H1 (cell line): ENCODE data around the gene CAMTA1. TPM values are rescaled to one million over a fixed set of nuclear protein-coding genes. Genes with fewer than 3 reads are reported as not detected.
A peak's percentile ranks its signal among the peaks of the same experiment; 100 is the strongest.

ENCODE experiments used
- CTCF ChIA-PET: fragments of 300-600 bp; sonication (Branson Sonifier 250); formaldehyde crosslinking; loops from one replicate; lab custom pipeline; 2021; ENCODE audit not compliant: partially characterized antibody; lab: Charles Lee
- POLR2A ChIA-PET: fragments of 300-600 bp; sonication (Branson Sonifier 250); formaldehyde crosslinking; loops from one replicate; lab custom pipeline; 2021; ENCODE audit warnings: inconsistent platforms; ENCODE audit not compliant: partially characterized antibody; lab: Charles Lee
- DNase-seq, 2 experiments: peaks; one replicate each; pipeline versions ENCODE4 v3.0.0 to v3.0.0-alpha.2; 2010 to 2022; ENCODE audit warnings: low spot score in 2 of 2, low read depth in 1 of 2, mixed read lengths in 1 of 2
- FAIRE-seq: peaks from 2 replicates; lab custom pipeline; 2011; peaks lifted over from hg19 to GRCh38; lab: Jason Lieb, UNC
- H2AFZ ChIP-seq: 2 replicates; pipeline ENCODE4 v1.8.1; 2012; ENCODE audit warnings: low read length, inconsistent platforms
- H2AK5ac ChIP-seq: 2 replicates; pipeline ENCODE4 v1.6.1; 2013; ENCODE audit warnings: low read depth, low read length
- H2BK120ac ChIP-seq: replicated peaks from 2 replicates; pipeline ENCODE3; 2013; ENCODE audit warnings: low read depth, low read length, inconsistent platforms
- H2BK12ac ChIP-seq: 2 replicates; pipeline ENCODE4 v1.6.1; 2013; ENCODE audit warnings: low read depth, low read length
- H2BK15ac ChIP-seq: 2 replicates; pipeline ENCODE4 v1.6.1; 2013; ENCODE audit warnings: low read length
- H2BK20ac ChIP-seq: 2 replicates; pipeline ENCODE4 v1.6.1; 2013; ENCODE audit warnings: low read length
- H2BK5ac ChIP-seq: 2 replicates; pipeline ENCODE4 v1.6.1; 2013; ENCODE audit warnings: low read depth, low read length
- H3K14ac ChIP-seq: 2 replicates; pipeline ENCODE4 v1.6.1; 2013; ENCODE audit warnings: inconsistent platforms; ENCODE audit not compliant: insufficient read length
- H3K18ac ChIP-seq: 2 replicates; pipeline ENCODE4 v1.6.1; 2013; ENCODE audit warnings: low read length; ENCODE audit errors: extremely low read depth
- H3K23ac ChIP-seq: 2 replicates; pipeline ENCODE4 v1.6.1; 2013; ENCODE audit warnings: inconsistent platforms; ENCODE audit not compliant: insufficient read length
- H3K23me2 ChIP-seq: 2 replicates; pipeline ENCODE4 v1.6.1; 2013; ENCODE audit warnings: low read depth, low read length
- H3K27ac ChIP-seq: 2 replicates; pipeline ENCODE4 v1.6.1; 2011; ENCODE audit warnings: low read depth, low read length, inconsistent platforms
- H3K27me3 ChIP-seq, 4 experiments: replicated peaks in 1 of 4; 1 replicate in 1 of 4; 2 replicates in 3 of 4; pipeline versions ENCODE4 v1.6.1 to v1.8.1; 2011 to 2013; ENCODE audit warnings: low read length in 3 of 4, mild to moderate bottlenecking in 3 of 4, inconsistent platforms in 2 of 4, mixed read lengths in 2 of 4, moderate library complexity in 1 of 4; ENCODE audit not compliant: control insufficient read depth in 3 of 4, insufficient read depth in 3 of 4; ENCODE audit errors: extremely low read depth in 1 of 4
- H3K36me3 ChIP-seq, 4 experiments: 2 replicates each; pipeline versions ENCODE4 v1.6.1 to v1.8.1; 2011 to 2013; ENCODE audit warnings: mild to moderate bottlenecking in 4 of 4, low read length in 3 of 4, moderate library complexity in 2 of 4, control low read depth in 1 of 4, inconsistent platforms in 1 of 4; ENCODE audit not compliant: insufficient read depth in 4 of 4, control insufficient read depth in 2 of 4
- H3K4ac ChIP-seq: replicated peaks from 2 replicates; pipeline ENCODE3; 2013; ENCODE audit warnings: low read length, low read depth, mixed read lengths, inconsistent platforms; ENCODE audit not compliant: insufficient read length
- H3K4me1 ChIP-seq, 4 experiments: replicated peaks in 1 of 4; 1 replicate in 1 of 4; 2 replicates in 3 of 4; pipeline versions ENCODE4 v1.6.1 to v1.8.1; 2011 to 2013; ENCODE audit warnings: low read length in 3 of 4, inconsistent platforms in 2 of 4, mixed read lengths in 1 of 4; ENCODE audit not compliant: insufficient read depth in 4 of 4, control insufficient read depth in 3 of 4
- H3K4me2 ChIP-seq, 2 experiments: 2 replicates each; pipeline versions ENCODE4 v1.6.1 to v1.8.1; 2011 to 2013; ENCODE audit warnings: low read depth in 2 of 2, low read length in 2 of 2, control low read depth in 1 of 2, inconsistent platforms in 1 of 2, mild to moderate bottlenecking in 1 of 2; ENCODE audit not compliant: insufficient read depth in 1 of 2
- H3K4me3 ChIP-seq, 4 experiments: fragments of 200-600, 300-600 bp in 1 of 4; sonication (generic), shearing (Covaris generic), sonication (Bioruptor Twin) in 1 of 4; 2 replicates each; pipeline versions ENCODE4 v1.5.1 to v1.8.1; 2011 to 2016; ENCODE audit warnings: low read length in 4 of 4, low read depth in 3 of 4, control low read depth in 2 of 4, inconsistent platforms in 2 of 4, mild to moderate bottlenecking in 2 of 4, mixed read lengths in 1 of 4, moderate library complexity in 1 of 4; ENCODE audit not compliant: insufficient read depth in 2 of 4; ENCODE audit errors: extremely low read depth in 1 of 4
- H3K56ac ChIP-seq: replicated peaks from 2 replicates; pipeline ENCODE3; 2013; ENCODE audit warnings: low read depth, mild to moderate bottlenecking, mixed read lengths, low read length, inconsistent platforms; ENCODE audit not compliant: insufficient read length
- H3K79me1 ChIP-seq: 2 replicates; pipeline ENCODE4 v1.6.1; 2013; ENCODE audit warnings: low read depth, low read length, control low read depth
- H3K79me2 ChIP-seq, 2 experiments: 2 replicates each; pipeline versions ENCODE4 v1.6.1 to v1.8.1; 2012 to 2013; ENCODE audit warnings: low read length in 2 of 2, mild to moderate bottlenecking in 2 of 2, inconsistent platforms in 1 of 2; ENCODE audit not compliant: insufficient read depth in 2 of 2, control insufficient read depth in 1 of 2
- H3K9ac ChIP-seq, 4 experiments: replicated peaks in 1 of 4; 1 replicate in 1 of 4; 2 replicates in 3 of 4; pipeline versions ENCODE4 v1.6.1 to v1.8.1; 2011 to 2013; ENCODE audit warnings: low read depth in 3 of 4, low read length in 3 of 4, control low read depth in 2 of 4, mild to moderate bottlenecking in 2 of 4, moderate library complexity in 2 of 4, inconsistent platforms in 1 of 4; ENCODE audit errors: extremely low read depth in 1 of 4
- H3K9me3 ChIP-seq, 2 experiments: 2 replicates each; pipeline versions ENCODE4 v1.6.1 to v1.8.1; 2012 to 2013; ENCODE audit warnings: mild to moderate bottlenecking in 2 of 2, moderate library complexity in 2 of 2, control low read depth in 1 of 2, inconsistent platforms in 1 of 2, low read depth in 1 of 2, low read length in 1 of 2, mixed read lengths in 1 of 2; ENCODE audit not compliant: insufficient read depth in 2 of 2
- H4K20me1 ChIP-seq, 2 experiments: replicated peaks in 1 of 2; 2 replicates each; pipeline versions ENCODE3 to v1.8.1; 2011 to 2013; ENCODE audit warnings: inconsistent platforms in 2 of 2, low read length in 2 of 2, mild to moderate bottlenecking in 1 of 2; ENCODE audit not compliant: insufficient read depth in 2 of 2, control insufficient read depth in 1 of 2
- H4K5ac ChIP-seq: 2 replicates; pipeline ENCODE4 v1.6.1; 2013; ENCODE audit warnings: low read length, low read depth, mixed read lengths, inconsistent platforms; ENCODE audit not compliant: insufficient read length
- H4K8ac ChIP-seq: 2 replicates; pipeline ENCODE4 v1.8.0; 2013; ENCODE audit warnings: mild to moderate bottlenecking, moderate library complexity, low read length, inconsistent platforms; ENCODE audit not compliant: insufficient read depth; ENCODE audit errors: extremely low read depth
- H4K91ac ChIP-seq: replicated peaks from 2 replicates; pipeline ENCODE3; 2013; ENCODE audit warnings: low read length, mixed read lengths, inconsistent platforms; ENCODE audit not compliant: insufficient read length
- CBX8 ChIP-seq: fragments of 300-800, 300-1000 bp; sonication (generic); IDR thresholded peaks from 2 replicates; pipeline ENCODE4 v1.7.1; 2016; ENCODE audit warnings: low read depth, low read length, borderline replicate concordance
- FOSL1 ChIP-seq: IDR thresholded peaks from 2 replicates; pipeline ENCODE4 v1.6.1; 2011; ENCODE audit warnings: mild to moderate bottlenecking, low read depth, low read length, moderate library complexity; ENCODE audit not compliant: insufficient read depth
- HDAC6 ChIP-seq: IDR thresholded peaks from one replicate; pipeline ENCODE4 v1.7.1; 2012; ENCODE audit warnings: low read depth, mild to moderate bottlenecking, inconsistent platforms, low read length, moderate library complexity
- PHF8 ChIP-seq: fragments of 200-600 bp; sonication (generic); conservative IDR thresholded peaks from 2 replicates; pipeline ENCODE4 v1.7.1; 2012; ENCODE audit warnings: low read depth, mild to moderate bottlenecking, inconsistent platforms, low read length, moderate library complexity
- POLR2AphosphoS5 ChIP-seq: IDR thresholded peaks from 2 replicates; pipeline ENCODE4 v1.6.1; 2011; ENCODE audit warnings: low read depth, low read length
- RBBP5 ChIP-seq: IDR thresholded peaks from 2 replicates; pipeline ENCODE4 v1.7.1; 2012; ENCODE audit warnings: low read depth, mild to moderate bottlenecking, inconsistent platforms, low read length, moderate library complexity, borderline replicate concordance
- RFX5 ChIP-seq: IDR thresholded peaks from 2 replicates; pipeline ENCODE4 v1.6.1; 2011; ENCODE audit warnings: low read depth, low read length, improper control_type of control experiment, borderline replicate concordance
- RNF2 ChIP-seq: fragments of 200-900, 300-1000 bp; sonication (generic); IDR thresholded peaks from 2 replicates; pipeline ENCODE4 v1.7.1; 2016; ENCODE audit warnings: borderline replicate concordance, low read depth, mild to moderate bottlenecking, antibody characterized with exemption, low read length; ENCODE audit not compliant: poor library complexity, severe bottlenecking; ENCODE audit errors: missing control alignments
- SAP30 ChIP-seq: fragments of 300-600 bp; sonication (generic); IDR thresholded peaks from 2 replicates; pipeline ENCODE4 v1.7.1; 2012; ENCODE audit warnings: low read length, moderate library complexity, mild to moderate bottlenecking, inconsistent platforms; ENCODE audit not compliant: insufficient read depth, insufficient replicate concordance
- SP2 ChIP-seq: IDR thresholded peaks from 2 replicates; pipeline ENCODE4 v1.6.1; 2012; ENCODE audit warnings: mild to moderate bottlenecking, low read length, inconsistent platforms
- SP4 ChIP-seq: IDR thresholded peaks from 2 replicates; pipeline ENCODE4 v1.6.1; 2012; ENCODE audit warnings: low read length, inconsistent platforms
- TAF1 ChIP-seq: IDR thresholded peaks from 2 replicates; pipeline ENCODE4 v1.6.1; 2011; ENCODE audit warnings: mild to moderate bottlenecking, low read depth, low read length
- USF2 ChIP-seq: IDR thresholded peaks from 2 replicates; pipeline ENCODE4 v1.6.1; 2011; ENCODE audit warnings: low read length, improper control_type of control experiment
- WGBS, 2 experiments: shearing (Covaris generic) in 1 of 2; methylation state at CpG; one replicate each; pipeline versions ENCODE4 v1.1.6 to v1.1.7; 2013 to 2015; ENCODE audit warnings: low lambda C conversion rate in 2 of 2, mixed read lengths in 2 of 2, inconsistent platforms in 1 of 2, low coverage in 1 of 2, missing lambda C conversion rate in 1 of 2; ENCODE audit not compliant: insufficient replicate concordance in 2 of 2, insufficient coverage in 1 of 2, insufficient read length in 1 of 2; ENCODE audit errors: extremely low coverage in 1 of 2, missing lambda C conversion rate in 1 of 2; 5-methylcytosine and 5-hydroxymethylcytosine counted together
- polyA plus RNA-seq, 7 experiments: library from polyadenylated mRNA; depleted of rRNA in 3 of 7; stranded (reverse) in 5 of 7; unstranded in 2 of 7; fragments of >200 nt in 5 of 7; fragments of 200-250 nt in 2 of 7; gene quantifications; 1 replicate in 5 of 7; 2 replicates in 1 of 7; 4 replicates in 1 of 7; pipeline versions ENCODE4 v1.2.1 to v1.2.3, GENCODE V29; 2011 to 2013; ENCODE audit warnings: missing spikeins in 2 of 7, mixed read lengths in 2 of 7
- total RNA-seq: library from RNA; stranded (reverse); fragmentation: NEBNext Ultra II Directional; extraction: Animal tissue kit (Norgen Biotek cat#: 25700); gene quantifications from 2 replicates; pipeline ENCODE4 v1.2.1, GENCODE V29; 2021

The CAMTA1 gene
- total and polyA plus RNA-seq, 2 of the 8 experiments (the other 6 are each of a cell fraction or from before 2014, with no cell fraction given), result 65.0 to 119 TPM

GRCh38 chr1:6976044-6976375 is 190.8 kb downstream of the CAMTA1 start:
- no peak overlapping the region for H3K4ac ChIP-seq
- H3K4me3 ChIP-seq, result no peak overlapping the region
- no peaks in the 10 kb centered on the region for H3K23me2 ChIP-seq
- H2BK12ac ChIP-seq, result no peak overlapping the region
- H3K9me3 ChIP-seq, result no peaks in the 10 kb centered on the region
- no peak overlapping the region for H3K56ac ChIP-seq
- no peak overlapping the region for H4K5ac ChIP-seq
- no peak overlapping the region for H3K18ac ChIP-seq
- H3K9ac ChIP-seq, result no peak overlapping the region; a peak in 1 of 7 replicates
- H3K23ac ChIP-seq, result no peak overlapping the region
- no peaks in the 10 kb centered on the region for H3K79me2 ChIP-seq
- no peak overlapping the region for H3K14ac ChIP-seq
- H4K8ac ChIP-seq, result no peak overlapping the region; the same call in 1 of the 2 replicates
- no peak overlapping the region for H4K91ac ChIP-seq
- H2BK15ac ChIP-seq, result 0 out of 2 replicates have a peak overlapping the region, but pooled peaks have one; percentile 53
- H3K4me1 ChIP-seq, result peaks cover 3 to 14% (median 5%) of the 10 kb centered on the region in 4 experiments
- WGBS, 2 experiments, result 84% methylated on average over 6 of the region's 6 CpGs; no CpG with 5 or more reads in 1 of the 2 experiments
- no peak overlapping the region for H2BK120ac ChIP-seq
- DNase-seq, result no peak
- H2AFZ ChIP-seq, result no peak overlapping the region
- H3K27me3 ChIP-seq, result no peaks in the 10 kb centered on the region
- H4K20me1 ChIP-seq, result no peaks in the 10 kb centered on the region
- no peak overlapping the region for H2AK5ac ChIP-seq
- ChIA-PET CTCF (interaction anchor here (0.6 to 1.5 kb wide), 3 partner anchors 12 to 1805 kb away, joined by 3 to 9 read pairs (median 5); no protein-coding TSS in a partner anchor), POLR2A (interaction anchor here (1.0 kb wide), 1 partner anchor 56 kb away, joined by 3 read pairs; no protein-coding TSS in a partner anchor)
- no peak overlapping the region for H2BK20ac ChIP-seq
- H3K4me2 ChIP-seq, result no peak overlapping the region
- no peaks in the 10 kb centered on the region for H3K36me3 ChIP-seq
- no peak for FAIRE-seq
- no peak overlapping the region for H2BK5ac ChIP-seq
- no peaks in the 10 kb centered on the region for H3K79me1 ChIP-seq
- no peak overlapping the region for H3K27ac ChIP-seq
- TF ChIP-seq USF2, result no peak
- no peak for TF ChIP-seq HDAC6
- no peak for TF ChIP-seq CBX8
- TF ChIP-seq SP2, result no peak
- no peak for TF ChIP-seq PHF8
- no peak for TF ChIP-seq TAF1
- no peak for TF ChIP-seq POLR2AphosphoS5
- no peak for TF ChIP-seq RNF2
- TF ChIP-seq RFX5, result no peak
- TF ChIP-seq SAP30, result no peak
- TF ChIP-seq RBBP5, result no peak
- no peak for TF ChIP-seq FOSL1
- no peak for TF ChIP-seq SP4
